Measurements from ENCODE around the gene PAK4. TPM values are rescaled to one million over a fixed set of nuclear protein-coding genes. Genes with fewer than 3 reads are reported as not detected.

Gene PAK4
- polyA plus RNA-seq, 1 of the 3 experiments (the other 2 are of a cell fraction) = 36.4 TPM

GRCh38 chr19:39179754-39180153 is 54.2 kb downstream of the PAK4 start (continued):
- TF ChIP-seq IRF3 (IDR thresholded peaks at IDR 0.05; ENCODE audit: low read depth, low read length) (no peak), EP300 (IDR thresholded peaks at IDR 0.05; ENCODE audit: borderline replicate concordance in 1 of 2, low read depth in 1 of 2, low read length in 1 of 2) (no peak), TAF1 (IDR thresholded peaks at IDR 0.05; ENCODE audit: borderline replicate concordance, low read depth, low read length) (no peak), RAD21 (IDR thresholded peaks at IDR 0.05; ENCODE audit: low read length) (no peak)

- POLR2A ChIA-PET = interaction anchor here (0.7 kb wide), 1 partner anchor 10 kb away, joined by 3 read pairs; no protein-coding TSS in a partner anchor
- H4K20me1 ChIP-seq (ENCODE audit: insufficient read depth) = no peaks in the 10 kb centered on the region
- CTCF ChIA-PET = interaction anchor here (1.0 to 1.3 kb wide), 3 partner anchors 9 to 71 kb away, joined by 3 to 5 read pairs (median 3); no protein-coding TSS in a partner anchor
- H2AFZ ChIP-seq (ENCODE audit: low read depth) = no peak overlapping the region
- no peak overlapping the region for H3K4me2 ChIP-seq
- WGBS (ENCODE audit: low lambda C conversion rate) = 88% methylated on average over 8 of the region's 9 CpGs
- H3K27ac ChIP-seq (ENCODE audit: low read depth in 2 of 2, low read length in 1 of 2) = no peak overlapping the region
- DNase-seq = no peak
- H3K4me3 ChIP-seq (ENCODE audit: low read depth in 2 of 2, low read length in 1 of 2) = no peak overlapping the region
- H3K9me3 ChIP-seq = no peaks in the 10 kb centered on the region
- H3K36me3 ChIP-seq (replicated peaks in 1 of 2; ENCODE audit: control insufficient read depth in 1 of 2, insufficient read depth in 2 of 2, low read length in 1 of 2) = peaks cover 4 to 23% of the 10 kb centered on the region in 2 experiments
- TF ChIP-seq RCOR1 (IDR thresholded peaks at IDR 0.05; ENCODE audit: low read length) (no peak), FOXJ3 (CRISPR knock-in tag; IDR thresholded peaks at IDR 0.05) (no peak)
- H3K79me2 ChIP-seq (ENCODE audit: insufficient read depth) = no peaks in the 10 kb centered on the region
- no peaks in the 10 kb centered on the region for H3K9me2 ChIP-seq
- no peaks in the 10 kb centered on the region for H3K27me3 ChIP-seq (ENCODE audit: insufficient read depth)
- H3K9ac ChIP-seq = no peak overlapping the region
- H3F3A ChIP-seq (replicated peaks; ENCODE audit: insufficient read depth) = no peaks in the 10 kb centered on the region
- H3K4me1 ChIP-seq (ENCODE audit: control insufficient read depth in 1 of 2, insufficient read depth in 2 of 2, low read depth in 1 of 2, low read length in 1 of 2) = peaks cover 0 to 4% of the 10 kb centered on the region in 2 experiments; a peak in 1 of 4 replicates
Observed at GRCh38 chr19:39180749-39181148, 55.2 kb downstream of the PAK4 start.

GRCh38 chr19:39181500-39182173 is 56.1 kb downstream of the PAK4 start:
- WGBS (ENCODE audit: low lambda C conversion rate) = 95% methylated on average over 18 of the region's 21 CpGs
- H2AFZ ChIP-seq (ENCODE audit: low read depth) = no peak overlapping the region
- no peak overlapping the region for H3K9ac ChIP-seq
- ChIA-PET POLR2A (no interaction called here), CTCF (interaction anchor here (0.8 to 1.3 kb wide), 3 partner anchors 10 to 59 kb away, joined by 3 to 4 read pairs (median 3); no protein-coding TSS in a partner anchor)
- H3F3A ChIP-seq (replicated peaks; ENCODE audit: insufficient read depth) = no peaks in the 10 kb centered on the region
- DNase-seq = no peak
- H3K4me2 ChIP-seq = no peak overlapping the region
- peaks cover 4 to 19% of the 10 kb centered on the region in 2 experiments for H3K36me3 ChIP-seq (replicated peaks in 1 of 2; ENCODE audit: control insufficient read depth in 1 of 2, insufficient read depth in 2 of 2, low read length in 1 of 2)
- no peaks in the 10 kb centered on the region for H3K27me3 ChIP-seq (ENCODE audit: insufficient read depth)
- no peaks in the 10 kb centered on the region; a peak in 1 of 4 replicates for H3K4me1 ChIP-seq (ENCODE audit: control insufficient read depth in 1 of 2, insufficient read depth in 2 of 2, low read depth in 1 of 2, low read length in 1 of 2)
- H3K9me2 ChIP-seq = no peaks in the 10 kb centered on the region
- no peaks in the 10 kb centered on the region for H3K9me3 ChIP-seq
- no peaks in the 10 kb centered on the region for H4K20me1 ChIP-seq (ENCODE audit: insufficient read depth)
- no peak overlapping the region for H3K27ac ChIP-seq (ENCODE audit: low read depth in 2 of 2, low read length in 1 of 2)
- H3K4me3 ChIP-seq (ENCODE audit: low read depth in 2 of 2, low read length in 1 of 2) = no peak overlapping the region
- no peaks in the 10 kb centered on the region for H3K79me2 ChIP-seq (ENCODE audit: insufficient read depth)
- TF ChIP-seq JUND (IDR thresholded peaks at IDR 0.05) (no peak), FOXJ3 (CRISPR knock-in tag; IDR thresholded peaks at IDR 0.05) (no peak), USF1 (IDR thresholded peaks at IDR 0.05; ENCODE audit: borderline replicate concordance, low read depth) (no peak), REST (IDR thresholded peaks at IDR 0.05; ENCODE audit: low read depth, low read length) (no peak), MAX (IDR thresholded peaks at IDR 0.05; ENCODE audit: low read depth) (no peak), NRF1 (IDR thresholded peaks at IDR 0.05; ENCODE audit: low read depth, low read length) (no peak), TAF1 (IDR thresholded peaks at IDR 0.05; ENCODE audit: borderline replicate concordance, low read depth, low read length) (no peak), NFIC (IDR thresholded peaks at IDR 0.05; ENCODE audit: borderline replicate concordance) (no peak), TEAD4 (IDR thresholded peaks at IDR 0.05; ENCODE audit: borderline replicate concordance, insufficient read depth) (no peak), YY1 (IDR thresholded peaks at IDR 0.05; ENCODE audit: low read depth) (no peak), TCF12 (IDR thresholded peaks at IDR 0.05) (no peak), POLR2AphosphoS5 (IDR thresholded peaks at IDR 0.05; ENCODE audit: low read depth, low read length) (no peak), RCOR1 (IDR thresholded peaks at IDR 0.05; ENCODE audit: low read length) (no peak), CTCF (IDR thresholded peaks at IDR 0.05) (no peak)
